WTC11 (cell line): ENCODE measurements around the gene MYBPHL.

Source experiments
- ELF4 ChIP-seq: sonication (generic); formaldehyde crosslinking; IDR thresholded peaks from 2 replicates; pipeline ENCODE4 v1.8.1; 2022; ENCODE audit warnings: low read depth, mild to moderate bottlenecking, moderate library complexity, missing genetic modification reagents
- RELA ChIP-seq: sonication (generic); formaldehyde crosslinking; IDR thresholded peaks from 2 replicates; pipeline ENCODE4 v1.8.1; 2022; ENCODE audit warnings: missing genetic modification reagents, mild to moderate bottlenecking, borderline replicate concordance
- TP53 ChIP-seq: sonication (generic); formaldehyde crosslinking; IDR thresholded peaks from 2 replicates; pipeline ENCODE4 v1.8.1; 2023; ENCODE audit warnings: mild to moderate bottlenecking, missing genetic modification reagents
- TF ChIP-seq, protein P1 (sequence below): sonication (generic); formaldehyde crosslinking; IDR thresholded peaks from 2 replicates; pipeline ENCODE4 v1.8.1; 2022; ENCODE audit warnings: mild to moderate bottlenecking, missing genetic modification reagents, moderate library complexity, borderline replicate concordance
- TF ChIP-seq, protein P2 (sequence below): fragments of 200-600 bp; IDR thresholded peaks from 2 replicates; pipeline ENCODE4 v1.8.0; 2022; ENCODE audit warnings: antibody characterized with exemption

DNA sequence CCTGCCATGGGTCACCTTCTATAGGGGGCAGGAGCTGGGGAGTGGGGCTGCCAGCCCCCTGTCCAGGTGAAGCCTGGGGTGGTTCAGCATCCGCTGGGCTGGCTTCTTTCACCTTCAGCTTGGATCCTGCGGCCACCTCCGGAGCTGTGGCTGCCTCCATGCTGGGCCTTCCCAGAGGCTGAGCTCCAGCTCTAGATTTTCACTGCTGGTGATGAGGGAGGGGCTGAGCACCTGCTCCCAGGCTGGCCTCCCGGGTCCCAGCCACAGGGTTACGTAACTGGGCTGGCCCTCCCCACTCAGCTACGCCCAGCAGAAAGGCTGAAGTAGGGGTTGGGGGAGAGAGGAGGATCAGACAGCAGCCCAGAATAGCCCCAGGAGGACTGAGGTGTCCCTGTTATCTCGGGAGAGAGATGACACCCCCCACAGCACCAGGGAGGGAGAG, at the start of gene MYBPHL:
- TF ChIP-seq, protein P1, sequence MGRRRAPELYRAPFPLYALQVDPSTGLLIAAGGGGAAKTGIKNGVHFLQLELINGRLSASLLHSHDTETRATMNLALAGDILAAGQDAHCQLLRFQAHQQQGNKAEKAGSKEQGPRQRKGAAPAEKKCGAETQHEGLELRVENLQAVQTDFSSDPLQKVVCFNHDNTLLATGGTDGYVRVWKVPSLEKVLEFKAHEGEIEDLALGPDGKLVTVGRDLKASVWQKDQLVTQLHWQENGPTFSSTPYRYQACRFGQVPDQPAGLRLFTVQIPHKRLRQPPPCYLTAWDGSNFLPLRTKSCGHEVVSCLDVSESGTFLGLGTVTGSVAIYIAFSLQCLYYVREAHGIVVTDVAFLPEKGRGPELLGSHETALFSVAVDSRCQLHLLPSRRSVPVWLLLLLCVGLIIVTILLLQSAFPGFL (CRISPR knock-in tag) = no peak
- TF ChIP-seq TP53 (CRISPR knock-in tag) (no peak), RELA (CRISPR knock-in tag) (no peak), ELF4 (CRISPR knock-in tag) (no peak)
- TF ChIP-seq, protein P2, sequence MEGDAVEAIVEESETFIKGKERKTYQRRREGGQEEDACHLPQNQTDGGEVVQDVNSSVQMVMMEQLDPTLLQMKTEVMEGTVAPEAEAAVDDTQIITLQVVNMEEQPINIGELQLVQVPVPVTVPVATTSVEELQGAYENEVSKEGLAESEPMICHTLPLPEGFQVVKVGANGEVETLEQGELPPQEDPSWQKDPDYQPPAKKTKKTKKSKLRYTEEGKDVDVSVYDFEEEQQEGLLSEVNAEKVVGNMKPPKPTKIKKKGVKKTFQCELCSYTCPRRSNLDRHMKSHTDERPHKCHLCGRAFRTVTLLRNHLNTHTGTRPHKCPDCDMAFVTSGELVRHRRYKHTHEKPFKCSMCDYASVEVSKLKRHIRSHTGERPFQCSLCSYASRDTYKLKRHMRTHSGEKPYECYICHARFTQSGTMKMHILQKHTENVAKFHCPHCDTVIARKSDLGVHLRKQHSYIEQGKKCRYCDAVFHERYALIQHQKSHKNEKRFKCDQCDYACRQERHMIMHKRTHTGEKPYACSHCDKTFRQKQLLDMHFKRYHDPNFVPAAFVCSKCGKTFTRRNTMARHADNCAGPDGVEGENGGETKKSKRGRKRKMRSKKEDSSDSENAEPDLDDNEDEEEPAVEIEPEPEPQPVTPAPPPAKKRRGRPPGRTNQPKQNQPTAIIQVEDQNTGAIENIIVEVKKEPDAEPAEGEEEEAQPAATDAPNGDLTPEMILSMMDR = no peak
